OCI-LY7 (cell line): ENCODE data around the gene TLX2. TPM values are rescaled to one million over a fixed set of nuclear protein-coding genes. Genes with fewer than 3 reads are reported as not detected.

Source experiments
- BruUV-seq: library from RNA; stranded (reverse); fragments of 400-500 nt; replicated peaks from 2 replicates; lab custom pipeline; 2021; lab: Mats Ljungman, UMichigan
- CTCF ChIA-PET: fragments of 300-600 bp; sonication (Branson Sonifier 250); formaldehyde crosslinking; loops from one replicate; lab custom pipeline; 2022; ENCODE audit warnings: antibody characterized with exemption; ENCODE audit not compliant: unreplicated experiment; lab: Charles Lee
- POLR2A ChIA-PET: fragments of 300-600 bp; sonication (Branson Sonifier 250); formaldehyde crosslinking; loops from one replicate; lab custom pipeline; 2022; ENCODE audit warnings: antibody characterized with exemption; lab: Charles Lee
- DNase-seq: peaks from one replicate; pipeline ENCODE4 v3.0.0-alpha.2; 2015; ENCODE audit warnings: low spot score
- H2AFZ ChIP-seq: fragments of 200-600 bp; sonication (generic), shearing (Covaris generic); 2 replicates; pipeline ENCODE4 v1.6.1; 2014; ENCODE audit warnings: mild to moderate bottlenecking, antibody characterized with exemption, low read length, moderate library complexity
- H3K27ac ChIP-seq: fragments of 200-600 bp; sonication (generic); 2 replicates; pipeline ENCODE4 v1.5.1; 2014; ENCODE audit warnings: mixed run types, low read depth, mild to moderate bottlenecking, moderate library complexity, low read length, inconsistent platforms; ENCODE audit not compliant: poor library complexity, severe bottlenecking
- H3K36me3 ChIP-seq: fragments of 200-600 bp; sonication (generic); 2 replicates; pipeline ENCODE4 v1.6.1; 2014; ENCODE audit warnings: mild to moderate bottlenecking, antibody characterized with exemption, low read length, moderate library complexity, mixed read lengths; ENCODE audit not compliant: insufficient read depth
- H3K4me1 ChIP-seq: fragments of 200-600 bp; sonication (generic); 2 replicates; pipeline ENCODE4 v1.5.1; 2014; ENCODE audit warnings: mild to moderate bottlenecking, low read length; ENCODE audit not compliant: insufficient read depth, poor library complexity, severe bottlenecking
- H3K4me2 ChIP-seq: fragments of 200-600 bp; sonication (generic); 2 replicates; pipeline ENCODE4 v1.6.1; 2014; ENCODE audit warnings: mild to moderate bottlenecking, low read length
- H3K4me3 ChIP-seq: fragments of 200-600 bp; sonication (generic); 2 replicates; pipeline ENCODE4 v1.5.1; 2014; ENCODE audit warnings: mild to moderate bottlenecking, low read depth, low read length; ENCODE audit not compliant: poor library complexity, severe bottlenecking
- H3K79me2 ChIP-seq: fragments of 200-600 bp; sonication (generic); 2 replicates; pipeline ENCODE4 v1.6.1; 2016; ENCODE audit warnings: low read depth, mild to moderate bottlenecking, low read length, moderate library complexity, mixed read lengths; ENCODE audit not compliant: insufficient read depth
- H3K9me2 ChIP-seq: fragments of 200-600 bp; sonication (generic); 2 replicates; pipeline ENCODE4 v1.6.1; 2016; ENCODE audit warnings: mild to moderate bottlenecking, low read length, mixed read lengths; ENCODE audit not compliant: insufficient read depth
- H3K9me3 ChIP-seq: fragments of 200-600 bp; sonication (generic); 2 replicates; pipeline ENCODE4 v1.6.1; 2014; ENCODE audit warnings: mild to moderate bottlenecking, mixed run types, low read length, mixed read lengths
- H4K20me1 ChIP-seq: fragments of 200-600 bp; sonication (generic); 2 replicates; pipeline ENCODE4 v1.6.1; 2014; ENCODE audit warnings: mild to moderate bottlenecking, antibody characterized with exemption, low read length, moderate library complexity, mixed read lengths; ENCODE audit not compliant: insufficient read depth
- CTCF ChIP-seq: fragments of 200-600 bp; sonication (generic); conservative IDR thresholded peaks from 2 replicates; pipeline ENCODE4 v1.5.1; 2014; ENCODE audit warnings: mild to moderate bottlenecking, antibody characterized with exemption, low read length, moderate library complexity, mixed read lengths
- EZH2phosphoT487 ChIP-seq: fragments of 200-600 bp; sonication (generic); IDR thresholded peaks from 2 replicates; pipeline ENCODE4 v1.6.1; 2018; ENCODE audit warnings: low read depth, borderline replicate concordance, mild to moderate bottlenecking, mixed run types, antibody characterized with exemption, low read length, moderate library complexity, mixed read lengths
- intact Hi-C: fragments of 100-400 bp; cut with micrococcal nuclease; formaldehyde crosslinking; loops from one replicate; pipeline ENCODE4 v1.10.0; 2022; ENCODE audit not compliant: unreplicated experiment
- total RNA-seq, 2 experiments: library from RNA; depleted of rRNA in 1 of 2; stranded (reverse); fragments of >200 nt in 1 of 2; shearing (Covaris generic) in 1 of 2; gene quantifications; 2 replicates each; pipeline ENCODE4 v1.2.3, GENCODE V29; 2014 to 2022

The TLX2 gene
- total RNA-seq, 2 experiments from 2014 or later: not detected

- peak within 1 kb of the TSS; percentile 75 for H2AFZ ChIP-seq
Measured at GRCh38 chr2:74472086-74472944, 41.9 kb upstream of the TLX2 start, which contains the start of gene MRPL53. TSS of gene MRPL53 (minus strand) at chr2:74472680. CDS start at chr2:74472660, 20 bp downstream.

DNA sequence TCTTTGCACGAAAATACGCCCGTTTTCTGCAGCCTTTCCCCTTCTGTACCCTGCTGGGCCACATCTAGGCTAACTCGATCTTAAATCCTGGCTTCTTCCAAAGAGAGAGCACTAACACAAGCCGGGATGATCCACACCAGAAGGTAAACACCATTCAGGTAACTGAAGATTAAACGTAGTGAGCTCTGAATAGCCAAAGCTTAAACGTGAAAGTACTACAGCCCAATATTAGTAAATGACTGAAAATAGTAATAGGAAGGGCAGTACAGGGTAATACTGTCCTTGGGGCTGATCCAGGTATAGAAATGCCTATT, 41.3 kb upstream of the TLX2 start:
- peak overlapping the region; percentile 89 for H3K4me2 ChIP-seq
- no peaks in the 10 kb centered on the region for H3K9me2 ChIP-seq
- peaks cover 7% of the 10 kb centered on the region; the same call in 1 of the 2 replicates for H3K79me2 ChIP-seq
- POLR2A ChIA-PET: interaction anchor here (0.6 to 3.2 kb wide), 8 partner anchors 10 to 525 kb away, joined by 3 to 25 read pairs (median 4); partner anchors contain the start of genes AUP1, CCDC142, HTRA2 and TTC31
- H3K9me3 ChIP-seq: no peaks in the 10 kb centered on the region
- H4K20me1 ChIP-seq: no peaks in the 10 kb centered on the region
- TSS peak; percentile 95 for BruUV-seq
- peaks cover 16% of the 10 kb centered on the region for H3K4me1 ChIP-seq
- intact Hi-C loops: no loop called here
- peak overlapping the region; percentile 81 for H3K27ac ChIP-seq
- CTCF ChIA-PET: interaction anchor here (0.6 kb wide), 1 partner anchor 15 kb away, joined by 6 read pairs; the partner anchor contains the start of gene WBP1
- H3K4me3 ChIP-seq: peak overlapping the region; percentile 85
- H2AFZ ChIP-seq: peak overlapping the region; percentile 75
- TF ChIP-seq CTCF (no peak), EZH2phosphoT487 (no peak)
- H3K36me3 ChIP-seq: peaks cover 31% of the 10 kb centered on the region
- no peak for DNase-seq

More at GRCh38 chr2:74472086-74472944, 41.9 kb upstream of the TLX2 start, which contains the start of gene MRPL53:
- POLR2A ChIA-PET: interaction anchor here (1.3 to 3.2 kb wide), 5 partner anchors 11 to 60 kb away, joined by 3 to 25 read pairs (median 4); partner anchors contain the start of genes AUP1, CCDC142, HTRA2 and TTC31
- peaks cover 26% of the 10 kb centered on the region for H3K36me3 ChIP-seq
- peaks cover 7% of the 10 kb centered on the region; the same call in 1 of the 2 replicates for H3K79me2 ChIP-seq
- TF ChIP-seq EZH2phosphoT487 (no peak), CTCF (0 out of 2 replicates have a peak, but pooled peaks have one; percentile 20)
- H3K27ac ChIP-seq: peak within 1 kb of the TSS; percentile 81
- peak; percentile 97 for DNase-seq
- CTCF ChIA-PET: no interaction called here
- no peaks in the 10 kb centered on the region for H4K20me1 ChIP-seq
- H3K4me3 ChIP-seq: peak within 1 kb of the TSS; percentile 85
- intact Hi-C loops: no loop called here
- H3K9me3 ChIP-seq: no peaks in the 10 kb centered on the region
- H3K4me1 ChIP-seq: peaks cover 16% of the 10 kb centered on the region
- H3K9me2 ChIP-seq: no peaks in the 10 kb centered on the region
- TSS peak; percentile 93 for BruUV-seq
- peak within 1 kb of the TSS; percentile 89 for H3K4me2 ChIP-seq
